WTC11 (cell line): Measurements from ENCODE around the gene ACTG2.

Source experiments
- ATF1 ChIP-seq: sonication (generic); formaldehyde crosslinking; IDR thresholded peaks from 2 replicates; pipeline ENCODE4 v1.8.1; 2023; ENCODE audit warnings: mild to moderate bottlenecking, moderate library complexity, missing genetic modification reagents
- NFE2L1 ChIP-seq: sonication (generic); formaldehyde crosslinking; IDR thresholded peaks from 2 replicates; pipeline ENCODE4 v1.8.1; 2023; ENCODE audit warnings: missing genetic modification reagents
- RORB ChIP-seq: fragments of 250-450 bp; sonication (Bioruptor Pico); IDR thresholded peaks from 2 replicates; pipeline ENCODE4 v1.9.0; 2021; ENCODE audit warnings: mild to moderate bottlenecking
- TEAD4 ChIP-seq: sonication (generic); formaldehyde crosslinking; IDR thresholded peaks from 2 replicates; pipeline ENCODE4 v1.8.0; 2022; ENCODE audit warnings: mild to moderate bottlenecking, missing genetic modification reagents
- TP53 ChIP-seq: sonication (generic); formaldehyde crosslinking; IDR thresholded peaks from 2 replicates; pipeline ENCODE4 v1.8.1; 2023; ENCODE audit warnings: mild to moderate bottlenecking, missing genetic modification reagents
- ZBTB21 ChIP-seq: sonication (generic); formaldehyde crosslinking; IDR thresholded peaks from 2 replicates; pipeline ENCODE4 v1.8.1; 2023; ENCODE audit warnings: mild to moderate bottlenecking, missing genetic modification reagents, borderline replicate concordance
- ZNF317 ChIP-seq: sonication (generic); formaldehyde crosslinking; IDR thresholded peaks from 2 replicates; pipeline ENCODE4 v1.8.1; 2023; ENCODE audit warnings: low read depth, mild to moderate bottlenecking, moderate library complexity, missing genetic modification reagents, borderline replicate concordance
- TF ChIP-seq, protein P1 (sequence below): sonication (generic); formaldehyde crosslinking; IDR thresholded peaks from 2 replicates; pipeline ENCODE4 v1.8.0; 2022; ENCODE audit warnings: mild to moderate bottlenecking, missing genetic modification reagents
- TF ChIP-seq, protein P2 (sequence below): fragments of 250-450 bp; sonication (Bioruptor Pico); IDR thresholded peaks from 2 replicates; pipeline ENCODE4 v2.1.2; 2022; ENCODE audit warnings: mild to moderate bottlenecking, moderate library complexity
- TF ChIP-seq, protein P3 (sequence below): fragments of 200-600 bp; IDR thresholded peaks from 2 replicates; pipeline ENCODE4 v1.8.0; 2022; ENCODE audit warnings: antibody characterized with exemption
- TF ChIP-seq, protein P4 (sequence below): sonication (generic); formaldehyde crosslinking; IDR thresholded peaks from 2 replicates; pipeline ENCODE4 v1.8.1; 2023; ENCODE audit warnings: mild to moderate bottlenecking, missing genetic modification reagents

DNA sequence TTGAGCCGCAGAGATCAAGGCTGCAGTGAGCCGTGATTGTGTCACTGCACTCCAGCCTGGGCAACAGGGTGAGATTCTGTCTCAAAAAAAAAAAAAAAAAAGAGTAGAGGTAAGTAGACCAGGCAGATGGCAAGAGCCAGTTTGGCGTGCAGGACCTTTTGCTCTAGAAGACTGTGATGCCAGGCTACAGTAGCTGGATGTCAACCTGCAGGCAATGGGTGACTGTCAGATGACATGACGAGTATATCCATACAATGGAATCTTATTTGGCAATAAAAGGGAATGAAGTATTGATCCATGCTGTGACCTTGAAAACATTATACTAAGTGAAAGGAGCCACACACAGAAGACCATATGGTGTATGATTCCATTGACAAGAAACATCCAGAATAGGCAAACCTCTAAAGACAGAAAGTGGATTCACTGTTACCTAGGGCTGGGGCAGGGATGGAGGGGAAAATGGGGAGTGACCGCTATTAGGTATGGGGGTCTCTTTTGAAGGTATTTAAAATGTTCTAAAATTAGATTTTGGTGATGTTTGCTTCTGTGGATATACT is 22.7 kb downstream of the ACTG2 start:
- no peak for TF ChIP-seq RORB
- TF ChIP-seq, protein P1, sequence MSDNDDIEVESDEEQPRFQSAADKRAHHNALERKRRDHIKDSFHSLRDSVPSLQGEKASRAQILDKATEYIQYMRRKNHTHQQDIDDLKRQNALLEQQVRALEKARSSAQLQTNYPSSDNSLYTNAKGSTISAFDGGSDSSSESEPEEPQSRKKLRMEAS (CRISPR knock-in tag): no peak
- TF ChIP-seq, protein P2, sequence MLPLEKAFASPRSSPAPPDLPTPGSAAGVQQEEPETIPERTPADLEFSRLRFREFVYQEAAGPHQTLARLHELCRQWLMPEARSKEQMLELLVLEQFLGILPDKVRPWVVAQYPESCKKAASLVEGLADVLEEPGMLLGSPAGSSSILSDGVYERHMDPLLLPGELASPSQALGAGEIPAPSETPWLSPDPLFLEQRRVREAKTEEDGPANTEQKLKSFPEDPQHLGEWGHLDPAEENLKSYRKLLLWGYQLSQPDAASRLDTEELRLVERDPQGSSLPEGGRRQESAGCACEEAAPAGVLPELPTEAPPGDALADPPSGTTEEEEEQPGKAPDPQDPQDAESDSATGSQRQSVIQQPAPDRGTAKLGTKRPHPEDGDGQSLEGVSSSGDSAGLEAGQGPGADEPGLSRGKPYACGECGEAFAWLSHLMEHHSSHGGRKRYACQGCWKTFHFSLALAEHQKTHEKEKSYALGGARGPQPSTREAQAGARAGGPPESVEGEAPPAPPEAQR (CRISPR knock-in tag): no peak
- TF ChIP-seq, protein P3, sequence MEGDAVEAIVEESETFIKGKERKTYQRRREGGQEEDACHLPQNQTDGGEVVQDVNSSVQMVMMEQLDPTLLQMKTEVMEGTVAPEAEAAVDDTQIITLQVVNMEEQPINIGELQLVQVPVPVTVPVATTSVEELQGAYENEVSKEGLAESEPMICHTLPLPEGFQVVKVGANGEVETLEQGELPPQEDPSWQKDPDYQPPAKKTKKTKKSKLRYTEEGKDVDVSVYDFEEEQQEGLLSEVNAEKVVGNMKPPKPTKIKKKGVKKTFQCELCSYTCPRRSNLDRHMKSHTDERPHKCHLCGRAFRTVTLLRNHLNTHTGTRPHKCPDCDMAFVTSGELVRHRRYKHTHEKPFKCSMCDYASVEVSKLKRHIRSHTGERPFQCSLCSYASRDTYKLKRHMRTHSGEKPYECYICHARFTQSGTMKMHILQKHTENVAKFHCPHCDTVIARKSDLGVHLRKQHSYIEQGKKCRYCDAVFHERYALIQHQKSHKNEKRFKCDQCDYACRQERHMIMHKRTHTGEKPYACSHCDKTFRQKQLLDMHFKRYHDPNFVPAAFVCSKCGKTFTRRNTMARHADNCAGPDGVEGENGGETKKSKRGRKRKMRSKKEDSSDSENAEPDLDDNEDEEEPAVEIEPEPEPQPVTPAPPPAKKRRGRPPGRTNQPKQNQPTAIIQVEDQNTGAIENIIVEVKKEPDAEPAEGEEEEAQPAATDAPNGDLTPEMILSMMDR: no peak
- no peak for TF ChIP-seq NFE2L1
- no peak for TF ChIP-seq ZBTB21
- TF ChIP-seq TP53 (CRISPR knock-in tag): no peak
- TF ChIP-seq ZNF317 (CRISPR knock-in tag): no peak
- TF ChIP-seq ATF1 (CRISPR knock-in tag): no peak
- TF ChIP-seq, protein P4, sequence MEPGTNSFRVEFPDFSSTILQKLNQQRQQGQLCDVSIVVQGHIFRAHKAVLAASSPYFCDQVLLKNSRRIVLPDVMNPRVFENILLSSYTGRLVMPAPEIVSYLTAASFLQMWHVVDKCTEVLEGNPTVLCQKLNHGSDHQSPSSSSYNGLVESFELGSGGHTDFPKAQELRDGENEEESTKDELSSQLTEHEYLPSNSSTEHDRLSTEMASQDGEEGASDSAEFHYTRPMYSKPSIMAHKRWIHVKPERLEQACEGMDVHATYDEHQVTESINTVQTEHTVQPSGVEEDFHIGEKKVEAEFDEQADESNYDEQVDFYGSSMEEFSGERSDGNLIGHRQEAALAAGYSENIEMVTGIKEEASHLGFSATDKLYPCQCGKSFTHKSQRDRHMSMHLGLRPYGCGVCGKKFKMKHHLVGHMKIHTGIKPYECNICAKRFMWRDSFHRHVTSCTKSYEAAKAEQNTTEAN: no peak
- no peak for TF ChIP-seq TEAD4 (CRISPR knock-in tag)
